Astrocyte (in vitro differentiated cells and primary cell): ENCODE data around the gene NEMP1. TPM values are rescaled to one million over a fixed set of nuclear protein-coding genes. Genes with fewer than 3 reads are reported as not detected.

Source experiments
- DNase-seq: peaks from one replicate; pipeline ENCODE4 v3.0.0-alpha.2; 2010; ENCODE audit warnings: low read depth
- FAIRE-seq: peaks from 2 replicates; lab custom pipeline; 2011; peaks lifted over from hg19 to GRCh38; lab: Jason Lieb, UNC
- H2AFZ ChIP-seq: 2 replicates; pipeline ENCODE4 v1.6.0; 2012; ENCODE audit warnings: low read depth, low read length, inconsistent platforms
- H3K27ac ChIP-seq: 2 replicates; pipeline ENCODE4 v1.5.1; 2011; ENCODE audit warnings: low read depth, low read length, inconsistent platforms
- H3K27me3 ChIP-seq: 2 replicates; pipeline ENCODE4 v1.6.0; 2011; ENCODE audit warnings: low read length, inconsistent platforms; ENCODE audit not compliant: insufficient read depth
- H3K36me3 ChIP-seq: 2 replicates; pipeline ENCODE4 v1.5.1; 2011; ENCODE audit warnings: low read length, inconsistent platforms; ENCODE audit not compliant: insufficient read depth
- H3K4me1 ChIP-seq: 2 replicates; pipeline ENCODE4 v1.5.1; 2011; ENCODE audit warnings: low read length, inconsistent platforms; ENCODE audit not compliant: insufficient read depth
- H3K4me2 ChIP-seq: 2 replicates; pipeline ENCODE4 v1.6.0; 2012; ENCODE audit warnings: low read length, inconsistent platforms
- H3K4me3 ChIP-seq: 2 replicates; pipeline ENCODE4 v1.5.1; 2011; ENCODE audit warnings: low read depth, mild to moderate bottlenecking, low read length, inconsistent platforms; ENCODE audit not compliant: insufficient read depth
- H3K79me2 ChIP-seq: 2 replicates; pipeline ENCODE4 v1.6.0; 2012; ENCODE audit warnings: mild to moderate bottlenecking, low read length, inconsistent platforms; ENCODE audit not compliant: insufficient read depth
- H3K9ac ChIP-seq: 2 replicates; pipeline ENCODE4 v1.6.0; 2012; ENCODE audit warnings: mild to moderate bottlenecking, low read length, inconsistent platforms
- H3K9me3 ChIP-seq: 2 replicates; pipeline ENCODE4 v1.5.1; 2012; ENCODE audit warnings: low read depth, mild to moderate bottlenecking, low read length, inconsistent platforms; ENCODE audit not compliant: insufficient read depth
- H4K20me1 ChIP-seq: 2 replicates; pipeline ENCODE4 v1.6.0; 2012; ENCODE audit warnings: low read length, inconsistent platforms; ENCODE audit not compliant: insufficient read depth
- H3K27ac Mint-ChIP-seq: one replicate; pipeline ENCODE4 v1.8.0; 2021; ENCODE audit warnings: mild to moderate bottlenecking, mixed read lengths; ENCODE audit not compliant: unreplicated experiment
- H3K27me3 Mint-ChIP-seq: one replicate; pipeline ENCODE4 v1.8.0; 2021; ENCODE audit warnings: low read depth, mixed read lengths; ENCODE audit not compliant: unreplicated experiment
- H3K36me3 Mint-ChIP-seq: one replicate; pipeline ENCODE4 v1.8.0; 2021; ENCODE audit warnings: low read depth, mixed read lengths; ENCODE audit not compliant: unreplicated experiment
- H3K4me1 Mint-ChIP-seq: one replicate; pipeline ENCODE4 v1.8.0; 2021; ENCODE audit warnings: low read depth, mixed read lengths; ENCODE audit not compliant: unreplicated experiment
- H3K4me3 Mint-ChIP-seq: one replicate; pipeline ENCODE4 v1.8.0; 2021; ENCODE audit warnings: mild to moderate bottlenecking, moderate library complexity, mixed read lengths; ENCODE audit not compliant: unreplicated experiment
- H3K9me3 Mint-ChIP-seq: one replicate; pipeline ENCODE4 v1.8.0; 2021; ENCODE audit warnings: mild to moderate bottlenecking, mixed read lengths; ENCODE audit not compliant: unreplicated experiment
- CTCF ChIP-seq: IDR thresholded peaks from 2 replicates; pipeline ENCODE4 v1.5.1; 2011; ENCODE audit warnings: low read depth, mild to moderate bottlenecking, inconsistent platforms, low read length, moderate library complexity; ENCODE audit not compliant: insufficient read depth
- EZH2 ChIP-seq: IDR thresholded peaks from 2 replicates; pipeline ENCODE4 v1.6.1; 2012; ENCODE audit warnings: mild to moderate bottlenecking, low read length, inconsistent platforms; ENCODE audit not compliant: insufficient read depth
- total RNA-seq: library from RNA; stranded (reverse); gene quantifications from 2 replicates; pipeline ENCODE4 v1.2.1, GENCODE V29; 2021

Gene NEMP1
- total RNA-seq, 1 donor from 2014 or later, result 10.6 TPM

GRCh38 chr12:57119294-57120085 lies 40.9 kb upstream of the NEMP1 start:
- no peak for FAIRE-seq
- H3K27me3 ChIP-seq, result no peaks in the 10 kb centered on the region

GRCh38 chr12:57118711-57119271 lies 40.2 kb upstream of the NEMP1 start:
- Histone ChIP-seq H2AFZ (peak overlapping the region; percentile 59), H3K4me3 (no peak overlapping the region), H3K36me3 (no peaks in the 10 kb centered on the region), H3K9me3 (no peaks in the 10 kb centered on the region), H3K4me2 (no peak overlapping the region), H3K79me2 (no peaks in the 10 kb centered on the region), H4K20me1 (no peaks in the 10 kb centered on the region), H3K27ac (no peak overlapping the region), H3K9ac (no peak overlapping the region), H3K27me3 (no peaks in the 10 kb centered on the region), H3K4me1 (peaks cover 5% of the 10 kb centered on the region)
- Mint-ChIP-seq H3K36me3 (peaks cover 6% of the 10 kb centered on the region), H3K27me3 (peaks cover 9% of the 10 kb centered on the region), H3K9me3 (peaks cover 1% of the 10 kb centered on the region), H3K4me3 (no peak overlapping the region), H3K27ac (no peak overlapping the region), H3K4me1 (peaks cover 10% of the 10 kb centered on the region)
- TF ChIP-seq EZH2 (no peak), CTCF (no peak)
- FAIRE-seq (no peak), DNase-seq (no peak)

More at GRCh38 chr12:57119294-57120085, 40.9 kb upstream of the NEMP1 start:
- no peak overlapping the region for H3K9ac ChIP-seq
- H4K20me1 ChIP-seq, result no peaks in the 10 kb centered on the region
- Mint-ChIP-seq H3K4me3 (no peak overlapping the region), H3K27me3 (peaks cover 7% of the 10 kb centered on the region), H3K9me3 (peaks cover 1% of the 10 kb centered on the region), H3K36me3 (peaks cover 6% of the 10 kb centered on the region), H3K27ac (no peak overlapping the region), H3K4me1 (peaks cover 10% of the 10 kb centered on the region)
- no peak for DNase-seq
- H3K4me3 ChIP-seq, result no peak overlapping the region
- H3K36me3 ChIP-seq, result no peaks in the 10 kb centered on the region
- TF ChIP-seq EZH2 (no peak), CTCF (no peak)
- no peak overlapping the region for H3K4me2 ChIP-seq
- H3K9me3 ChIP-seq, result no peaks in the 10 kb centered on the region
- no peaks in the 10 kb centered on the region for H3K79me2 ChIP-seq
- H2AFZ ChIP-seq, result no peak overlapping the region
- peaks cover 5% of the 10 kb centered on the region for H3K4me1 ChIP-seq
- H3K27ac ChIP-seq, result no peak overlapping the region
